Hepatocyte (in vitro differentiated cells): ENCODE data around the gene IFI30.

Source experiments
- EZH2 ChIP-seq: fragments of 200-600 bp; sonication (generic); IDR thresholded peaks from 2 replicates; pipeline ENCODE4 v1.6.1; 2016; ENCODE audit warnings: antibody characterized with exemption, mild to moderate bottlenecking, borderline replicate concordance
- EZH2phosphoT487 ChIP-seq: fragments of 200-600 bp; sonication (generic); IDR thresholded peaks from one replicate; pipeline ENCODE4 v1.6.1; 2018; ENCODE audit warnings: antibody characterized with exemption, mild to moderate bottlenecking, low read depth, moderate library complexity; ENCODE audit not compliant: unreplicated experiment, severe bottlenecking
- TF ChIP-seq, protein P1 (sequence below): fragments of 200-600 bp; sonication (generic); IDR thresholded peaks from 2 replicates; pipeline ENCODE4 v1.5.1; 2016; ENCODE audit warnings: antibody characterized with exemption, mild to moderate bottlenecking; ENCODE audit not compliant: poor library complexity

DNA sequence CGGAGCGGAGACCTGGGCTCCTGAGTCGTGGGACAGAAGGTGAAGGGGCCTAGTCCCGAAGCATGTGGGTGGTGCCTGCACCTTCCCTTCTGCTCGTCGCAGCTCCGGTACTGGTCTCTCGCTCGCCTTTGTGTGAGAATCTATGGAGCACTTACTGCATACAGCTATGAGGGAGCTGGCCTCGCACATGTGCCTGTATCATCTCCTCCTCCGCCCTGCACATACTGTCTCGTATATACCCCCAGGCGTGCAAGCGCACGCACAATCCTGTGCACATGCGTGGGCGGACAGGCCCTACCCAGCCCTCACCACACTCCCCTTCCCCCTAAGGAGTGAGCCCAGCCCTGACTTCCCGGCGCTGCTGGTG, 12.0 kb upstream of the IFI30 start:
- TF ChIP-seq, protein P1, sequence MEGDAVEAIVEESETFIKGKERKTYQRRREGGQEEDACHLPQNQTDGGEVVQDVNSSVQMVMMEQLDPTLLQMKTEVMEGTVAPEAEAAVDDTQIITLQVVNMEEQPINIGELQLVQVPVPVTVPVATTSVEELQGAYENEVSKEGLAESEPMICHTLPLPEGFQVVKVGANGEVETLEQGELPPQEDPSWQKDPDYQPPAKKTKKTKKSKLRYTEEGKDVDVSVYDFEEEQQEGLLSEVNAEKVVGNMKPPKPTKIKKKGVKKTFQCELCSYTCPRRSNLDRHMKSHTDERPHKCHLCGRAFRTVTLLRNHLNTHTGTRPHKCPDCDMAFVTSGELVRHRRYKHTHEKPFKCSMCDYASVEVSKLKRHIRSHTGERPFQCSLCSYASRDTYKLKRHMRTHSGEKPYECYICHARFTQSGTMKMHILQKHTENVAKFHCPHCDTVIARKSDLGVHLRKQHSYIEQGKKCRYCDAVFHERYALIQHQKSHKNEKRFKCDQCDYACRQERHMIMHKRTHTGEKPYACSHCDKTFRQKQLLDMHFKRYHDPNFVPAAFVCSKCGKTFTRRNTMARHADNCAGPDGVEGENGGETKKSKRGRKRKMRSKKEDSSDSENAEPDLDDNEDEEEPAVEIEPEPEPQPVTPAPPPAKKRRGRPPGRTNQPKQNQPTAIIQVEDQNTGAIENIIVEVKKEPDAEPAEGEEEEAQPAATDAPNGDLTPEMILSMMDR: no peak
- TF ChIP-seq EZH2phosphoT487: no peak
- no peak for TF ChIP-seq EZH2
